GM12801 (cell line): ENCODE data around the gene VEGFC.

Experiments
- TF ChIP-seq, protein P1 (sequence below): IDR thresholded peaks from one replicate; pipeline ENCODE4 v1.5.1; 2011; ENCODE audit warnings: control low read depth; ENCODE audit not compliant: insufficient read length; ENCODE audit errors: extremely low read depth

Gene VEGFC

GRCh38 chr4:176833400-176834175, 40.9 kb upstream of the VEGFC start:
- TF ChIP-seq, protein P1, sequence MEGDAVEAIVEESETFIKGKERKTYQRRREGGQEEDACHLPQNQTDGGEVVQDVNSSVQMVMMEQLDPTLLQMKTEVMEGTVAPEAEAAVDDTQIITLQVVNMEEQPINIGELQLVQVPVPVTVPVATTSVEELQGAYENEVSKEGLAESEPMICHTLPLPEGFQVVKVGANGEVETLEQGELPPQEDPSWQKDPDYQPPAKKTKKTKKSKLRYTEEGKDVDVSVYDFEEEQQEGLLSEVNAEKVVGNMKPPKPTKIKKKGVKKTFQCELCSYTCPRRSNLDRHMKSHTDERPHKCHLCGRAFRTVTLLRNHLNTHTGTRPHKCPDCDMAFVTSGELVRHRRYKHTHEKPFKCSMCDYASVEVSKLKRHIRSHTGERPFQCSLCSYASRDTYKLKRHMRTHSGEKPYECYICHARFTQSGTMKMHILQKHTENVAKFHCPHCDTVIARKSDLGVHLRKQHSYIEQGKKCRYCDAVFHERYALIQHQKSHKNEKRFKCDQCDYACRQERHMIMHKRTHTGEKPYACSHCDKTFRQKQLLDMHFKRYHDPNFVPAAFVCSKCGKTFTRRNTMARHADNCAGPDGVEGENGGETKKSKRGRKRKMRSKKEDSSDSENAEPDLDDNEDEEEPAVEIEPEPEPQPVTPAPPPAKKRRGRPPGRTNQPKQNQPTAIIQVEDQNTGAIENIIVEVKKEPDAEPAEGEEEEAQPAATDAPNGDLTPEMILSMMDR: no peak

DNA sequence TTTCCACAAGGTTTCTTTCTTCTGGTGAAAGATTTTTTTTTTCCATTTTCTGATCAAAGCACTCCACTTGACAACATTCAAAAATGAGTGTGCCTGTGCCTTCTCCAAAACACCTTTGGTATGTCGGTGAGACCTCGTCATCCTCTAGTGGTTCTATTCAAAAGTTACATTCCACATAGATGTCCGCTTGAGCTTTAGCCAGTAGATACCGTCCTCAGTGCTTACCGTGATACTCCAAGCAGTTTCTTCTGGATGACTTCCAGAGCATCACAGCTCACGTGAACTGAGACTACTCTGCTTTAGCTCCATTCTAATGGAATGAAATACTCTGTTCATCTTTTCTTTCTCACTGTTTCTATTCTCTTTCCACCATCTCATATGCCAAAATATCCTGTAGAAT, 38.2 kb upstream of the VEGFC start:
- TF ChIP-seq, protein P1: no peak

DNA sequence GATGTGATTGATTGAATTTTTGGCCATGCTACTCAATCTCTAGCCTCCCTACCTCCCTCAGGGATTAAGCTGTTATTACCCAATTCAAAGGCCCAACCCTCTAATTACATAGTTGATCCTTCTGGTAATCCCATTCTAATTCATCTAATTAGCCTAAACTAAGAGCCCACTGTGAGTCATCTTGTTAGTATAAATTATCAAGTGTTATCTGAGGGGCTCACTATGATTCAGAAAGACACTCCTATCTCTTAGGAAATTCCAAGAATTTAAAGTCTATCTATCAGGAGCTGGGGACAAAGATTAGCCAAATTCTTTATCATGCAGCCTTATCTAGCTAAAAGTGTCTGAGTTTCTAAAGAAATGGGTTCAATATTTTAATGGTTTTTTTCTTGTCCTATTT, 32.9 kb upstream of the VEGFC start:
- TF ChIP-seq, protein P1: no peak

- TF ChIP-seq, protein P1: no peak
Measured at GRCh38 chr4:176824645-176825366, 32.1 kb upstream of the VEGFC start.

GRCh38 chr4:176818531-176818930, 25.8 kb upstream of the VEGFC start:
- TF ChIP-seq, protein P1: no peak

DNA sequence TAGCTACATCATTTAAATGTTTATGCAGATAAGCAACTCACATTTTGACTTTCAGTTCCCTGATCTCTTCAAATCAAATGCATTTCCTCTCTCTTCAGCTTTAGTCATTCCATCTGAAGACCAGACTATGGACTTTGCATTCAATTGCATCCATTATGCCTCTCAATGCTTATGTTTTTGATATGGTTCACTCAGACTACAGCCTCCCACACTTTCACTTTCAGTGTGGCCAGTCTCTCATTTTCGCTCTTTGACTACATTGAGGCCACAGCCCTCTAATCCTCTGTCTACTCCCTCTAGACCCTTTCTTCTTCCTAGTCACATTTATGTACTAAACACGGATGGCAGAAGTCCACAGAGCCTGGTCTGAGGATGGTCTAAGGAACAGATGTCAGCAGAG, 24.5 kb upstream of the VEGFC start:
- TF ChIP-seq, protein P1: no peak

- TF ChIP-seq, protein P1: no peak
Measured at GRCh38 chr4:176814770-176815169, 22.0 kb upstream of the VEGFC start.
